ENCODE data around the gene ACTL6B. TPM values are rescaled to one million over a fixed set of nuclear protein-coding genes. Genes with fewer than 3 reads are reported as not detected.

ACTL6B gene
- total and polyA plus RNA-seq, 2 of the 13 experiments (the other 11 are each of a cell fraction or from before 2014, with no cell fraction given), result not detected

DNA sequence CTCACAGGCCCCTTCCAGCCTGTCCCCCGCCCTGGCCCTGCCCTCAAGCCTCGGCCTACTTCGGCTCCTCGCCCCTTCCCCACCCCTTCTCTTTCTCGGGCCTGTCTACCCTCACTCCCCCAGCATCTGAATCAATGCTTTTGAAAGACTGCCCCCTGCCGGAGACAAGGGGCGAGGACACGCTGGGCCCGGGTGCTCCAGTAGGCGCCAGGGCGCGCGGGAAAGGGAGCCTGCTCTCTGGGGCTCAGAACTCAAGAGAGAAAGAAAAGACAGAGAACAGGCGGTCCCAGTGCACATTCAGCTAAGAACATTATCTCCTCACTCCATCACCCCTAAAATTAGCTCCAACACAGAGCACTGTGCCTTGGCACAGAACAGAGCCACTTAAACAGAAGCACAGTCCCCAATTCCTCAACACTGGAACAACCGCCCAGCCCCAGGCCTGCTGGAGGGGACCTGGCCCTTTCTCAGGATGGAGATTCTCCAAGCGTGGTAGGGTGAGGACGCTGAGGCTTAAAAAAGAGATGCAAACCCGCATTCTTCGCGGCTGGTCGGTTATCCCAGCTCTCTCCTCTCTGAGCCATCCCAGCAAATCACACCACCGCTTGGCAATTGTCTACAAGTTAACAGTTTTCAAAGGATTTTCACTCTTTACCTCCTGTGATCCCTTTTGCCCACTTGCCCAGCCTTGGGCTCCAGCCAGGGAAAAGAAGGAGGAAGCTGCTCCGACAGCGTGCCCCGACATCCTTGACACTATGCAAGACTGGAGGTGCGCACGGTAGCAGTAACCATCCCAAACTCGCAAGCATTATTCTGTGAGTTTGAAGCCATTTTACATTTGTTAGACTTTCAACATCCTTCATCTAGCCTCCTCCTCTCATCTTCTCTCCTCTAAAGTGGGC lies 35.7 kb upstream of the ACTL6B start (continued):
- TF ChIP-seq ARID4A (CRISPR knock-in tag; IDR thresholded peaks at IDR 0.05; ENCODE audit: borderline replicate concordance) (peak; percentile 43; the same call in 1 of the 2 replicates), RAD21 (CRISPR knock-in tag; IDR thresholded peaks at IDR 0.05) (peak; percentile 73), CBX5 (CRISPR knock-in tag; IDR thresholded peaks at IDR 0.05; ENCODE audit: borderline replicate concordance) (peak; percentile 11; the same call in 1 of the 2 replicates), ZNF34 (CRISPR knock-in tag; IDR thresholded peaks at IDR 0.05; ENCODE audit: borderline replicate concordance) (0 out of 2 replicates have a peak, but pooled peaks have one; percentile 46), ZNF781 (CRISPR knock-in tag; IDR thresholded peaks at IDR 0.05; ENCODE audit: borderline replicate concordance, not compliant biosample characterization) (peak; percentile 39), HNRNPL (IDR thresholded peaks at IDR 0.05; ENCODE audit: low read depth, low read length) (no peak), BRF2 (CRISPR knock-in tag; IDR thresholded peaks at IDR 0.05) (no peak), ZKSCAN8 (CRISPR knock-in tag; IDR thresholded peaks at IDR 0.05; ENCODE audit: borderline replicate concordance) (no peak), ZNF749 (CRISPR knock-in tag; IDR thresholded peaks at IDR 0.05; ENCODE audit: borderline replicate concordance) (0 out of 2 replicates have a peak, but pooled peaks have one; percentile 23), PHF8 (CRISPR knock-in tag; IDR thresholded peaks at IDR 0.05) (0 out of 2 replicates have a peak, but pooled peaks have one; percentile 31), SAP130 (CRISPR knock-in tag; IDR thresholded peaks at IDR 0.05; ENCODE audit: low read depth) (peak; percentile 62), ZNF577 (CRISPR knock-in tag; IDR thresholded peaks at IDR 0.05; ENCODE audit: borderline replicate concordance, low read depth) (no peak), KDM4B (CRISPR knock-in tag; IDR thresholded peaks at IDR 0.05) (no peak)
- TF ChIP-seq, protein P1, sequence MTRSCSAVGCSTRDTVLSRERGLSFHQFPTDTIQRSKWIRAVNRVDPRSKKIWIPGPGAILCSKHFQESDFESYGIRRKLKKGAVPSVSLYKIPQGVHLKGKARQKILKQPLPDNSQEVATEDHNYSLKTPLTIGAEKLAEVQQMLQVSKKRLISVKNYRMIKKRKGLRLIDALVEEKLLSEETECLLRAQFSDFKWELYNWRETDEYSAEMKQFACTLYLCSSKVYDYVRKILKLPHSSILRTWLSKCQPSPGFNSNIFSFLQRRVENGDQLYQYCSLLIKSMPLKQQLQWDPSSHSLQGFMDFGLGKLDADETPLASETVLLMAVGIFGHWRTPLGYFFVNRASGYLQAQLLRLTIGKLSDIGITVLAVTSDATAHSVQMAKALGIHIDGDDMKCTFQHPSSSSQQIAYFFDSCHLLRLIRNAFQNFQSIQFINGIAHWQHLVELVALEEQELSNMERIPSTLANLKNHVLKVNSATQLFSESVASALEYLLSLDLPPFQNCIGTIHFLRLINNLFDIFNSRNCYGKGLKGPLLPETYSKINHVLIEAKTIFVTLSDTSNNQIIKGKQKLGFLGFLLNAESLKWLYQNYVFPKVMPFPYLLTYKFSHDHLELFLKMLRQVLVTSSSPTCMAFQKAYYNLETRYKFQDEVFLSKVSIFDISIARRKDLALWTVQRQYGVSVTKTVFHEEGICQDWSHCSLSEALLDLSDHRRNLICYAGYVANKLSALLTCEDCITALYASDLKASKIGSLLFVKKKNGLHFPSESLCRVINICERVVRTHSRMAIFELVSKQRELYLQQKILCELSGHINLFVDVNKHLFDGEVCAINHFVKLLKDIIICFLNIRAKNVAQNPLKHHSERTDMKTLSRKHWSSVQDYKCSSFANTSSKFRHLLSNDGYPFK (CRISPR knock-in tag; IDR thresholded peaks at IDR 0.05; ENCODE audit: borderline replicate concordance), result 0 out of 2 replicates have a peak, but pooled peaks have one; percentile 18
- TF ChIP-seq, protein P2, sequence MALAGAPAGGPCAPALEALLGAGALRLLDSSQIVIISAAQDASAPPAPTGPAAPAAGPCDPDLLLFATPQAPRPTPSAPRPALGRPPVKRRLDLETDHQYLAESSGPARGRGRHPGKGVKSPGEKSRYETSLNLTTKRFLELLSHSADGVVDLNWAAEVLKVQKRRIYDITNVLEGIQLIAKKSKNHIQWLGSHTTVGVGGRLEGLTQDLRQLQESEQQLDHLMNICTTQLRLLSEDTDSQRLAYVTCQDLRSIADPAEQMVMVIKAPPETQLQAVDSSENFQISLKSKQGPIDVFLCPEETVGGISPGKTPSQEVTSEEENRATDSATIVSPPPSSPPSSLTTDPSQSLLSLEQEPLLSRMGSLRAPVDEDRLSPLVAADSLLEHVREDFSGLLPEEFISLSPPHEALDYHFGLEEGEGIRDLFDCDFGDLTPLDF (CRISPR knock-in tag; IDR thresholded peaks at IDR 0.05), result peak; percentile 23; the same call in 1 of the 2 replicates
